ENCODE measurements around the gene SLC7A10. TPM values are rescaled to one million over a fixed set of nuclear protein-coding genes. Genes with fewer than 3 reads are reported as not detected.

Gene SLC7A10
- total RNA-seq, 1 experiment from 2014 or later, result 2.9 TPM

GRCh38 chr19:33205531-33206260, 20.0 kb downstream of the SLC7A10 start:
- Histone ChIP-seq H3K14ac (ENCODE audit: insufficient read depth, low read length) (no peak overlapping the region; the same call in 1 of the 2 replicates), H3K27ac (ENCODE audit: insufficient read length, low read depth, low read length) (no peak overlapping the region), H4K5ac (ENCODE audit: insufficient read length, low read depth, low read length) (no peak overlapping the region), H3K56ac (ENCODE audit: insufficient read length, low read depth, low read length) (no peak overlapping the region), H3K9ac (ENCODE audit: extremely low read depth, insufficient read length, low read length) (no peak overlapping the region), H3K18ac (ENCODE audit: insufficient read length, low read depth, low read length) (no peak overlapping the region), H2AK5ac (ENCODE audit: insufficient read length, low read length) (no peak overlapping the region), H3T11ph (ENCODE audit: low read length) (no peak overlapping the region), H3K4ac (ENCODE audit: low read depth, low read length) (no peak overlapping the region), H3K4me2 (ENCODE audit: insufficient read depth, insufficient read length, low read length) (no peak overlapping the region), H2BK15ac (ENCODE audit: low read depth, low read length) (no peak overlapping the region), H2AFZ (ENCODE audit: low read length) (no peak overlapping the region), H4K20me1 (ENCODE audit: control insufficient read depth, insufficient read depth, insufficient read length) (no peaks in the 10 kb centered on the region), H4K8ac (replicated peaks; ENCODE audit: insufficient read length, low read depth, low read length) (no peak overlapping the region), H3K9me3 (ENCODE audit: control insufficient read depth, low read depth, low read length) (no peaks in the 10 kb centered on the region), H3K23ac (ENCODE audit: insufficient read length, low read depth, low read length) (no peak overlapping the region), H2BK120ac (ENCODE audit: low read depth, low read length, poor library complexity, severe bottlenecking) (no peak overlapping the region), H3K27me3 (ENCODE audit: insufficient read depth, low read length) (no peaks in the 10 kb centered on the region), H2BK20ac (ENCODE audit: low read depth, low read length, poor library complexity, severe bottlenecking) (no peak overlapping the region), H3K79me2 (ENCODE audit: insufficient read depth, low read length) (no peaks in the 10 kb centered on the region), H4K91ac (ENCODE audit: insufficient read length, low read depth, low read length) (no peak overlapping the region), H3K79me1 (ENCODE audit: insufficient read depth, low read depth, low read length, poor library complexity, severe bottlenecking) (no peaks in the 10 kb centered on the region), H2BK12ac (ENCODE audit: insufficient read length, low read depth, low read length) (no peak overlapping the region), H3K4me1 (ENCODE audit: insufficient read depth, low read length) (no peaks in the 10 kb centered on the region), H2BK5ac (ENCODE audit: insufficient read length, low read length) (no peak overlapping the region), H3K23me2 (ENCODE audit: insufficient read length, low read depth, low read length, poor library complexity, severe bottlenecking) (no peaks in the 10 kb centered on the region)
- no peak for TF ChIP-seq CTCF (conservative IDR thresholded peaks at IDR 0.05)
- H3K4me1 Mint-ChIP-seq, result no peaks in the 10 kb centered on the region
- no peak for DNase-seq
- WGBS (ENCODE audit: extremely low coverage, insufficient read length, low lambda C conversion rate), result no CpG with 5 or more reads among the region's 64 CpGs
- no peak overlapping the region for H3K4me3 Mint-ChIP-seq
- no peaks in the 10 kb centered on the region; the same call in 1 of the 2 replicates for H3K27me3 Mint-ChIP-seq (ENCODE audit: low read depth)
- peak overlapping the region in 1 of 3 experiments; percentile 55; a peak in 1 of 7 replicates for H3K27ac Mint-ChIP-seq
- H3K9me3 Mint-ChIP-seq, result no peaks in the 10 kb centered on the region
- peaks cover 0 to 10% (median 8%) of the 10 kb centered on the region in 3 experiments; a peak in 6 of 7 replicates for H3K36me3 Mint-ChIP-seq (ENCODE audit: insufficient read depth in 1 of 3, low read depth in 3 of 3)
